RWPE2 (cell line): Measurements from ENCODE around the gene DDX3X.
"Not testable (repeated sequence)": the region's sequence is repeated elsewhere in the genome, so short reads cannot be mapped to it uniquely, and the experiment has no call there.

Source experiments
- ATAC-seq: fragments of 200-7000 bp; cut with Tn5 transposase; 3 replicates; pipeline ENCODE4 v1.9.1; 2021; ENCODE audit warnings: low read depth
- DNase-seq: peaks from one replicate; pipeline ENCODE4 v3.0.0-alpha.2; 2020; ENCODE audit warnings: low spot score
- H3K27ac ChIP-seq: fragments of 450-650 bp; 2 replicates; pipeline ENCODE4 v1.5.1; 2017; ENCODE audit warnings: mild to moderate bottlenecking; ENCODE audit not compliant: poor library complexity, severe bottlenecking
- H3K27me3 ChIP-seq: fragments of 250-450 bp; sonication (Bioruptor Pico); 2 replicates; pipeline ENCODE4 v1.5.1; 2021; ENCODE audit warnings: mild to moderate bottlenecking, moderate library complexity; ENCODE audit not compliant: insufficient read depth, poor library complexity, severe bottlenecking
- H3K36me3 ChIP-seq: fragments of 250-450 bp; sonication (Bioruptor Pico); 2 replicates; pipeline ENCODE4 v1.5.1; 2020; ENCODE audit warnings: low read depth, mild to moderate bottlenecking, moderate library complexity
- H3K4me1 ChIP-seq: fragments of 250-450 bp; sonication (Bioruptor Pico); 2 replicates; pipeline ENCODE4 v1.5.1; 2021; ENCODE audit warnings: mild to moderate bottlenecking, moderate library complexity; ENCODE audit not compliant: insufficient read depth, poor library complexity, severe bottlenecking
- H3K4me3 ChIP-seq: fragments of 250-450 bp; sonication (Bioruptor Pico); 2 replicates; pipeline ENCODE4 v1.5.1; 2021; ENCODE audit warnings: mild to moderate bottlenecking, moderate library complexity; ENCODE audit not compliant: severe bottlenecking
- H3K9me3 ChIP-seq: fragments of 250-450 bp; sonication (Bioruptor Pico); 2 replicates; pipeline ENCODE4 v1.5.1; 2021; ENCODE audit warnings: mild to moderate bottlenecking, moderate library complexity; ENCODE audit not compliant: severe bottlenecking
- CTCF ChIP-seq: fragments of 450-650 bp; IDR thresholded peaks from one replicate; pipeline ENCODE4 v1.5.1; 2017; ENCODE audit warnings: mild to moderate bottlenecking, moderate library complexity; ENCODE audit not compliant: poor library complexity, severe bottlenecking

The DDX3X gene

GRCh38 chrX:41394293-41394692 is 60.3 kb downstream of the DDX3X start:
- Histone ChIP-seq H3K4me3 (no peak overlapping the region), H3K4me1 (peaks cover 8% of the 10 kb centered on the region), H3K36me3 (no peaks in the 10 kb centered on the region), H3K27me3 (no peaks in the 10 kb centered on the region), H3K27ac (no peak overlapping the region), H3K9me3 (no peaks in the 10 kb centered on the region)
- TF ChIP-seq CTCF, result no peak
- no peak for DNase-seq
- ATAC-seq, result no peak

GRCh38 chrX:41397219-41397618 is 63.3 kb downstream of the DDX3X start:
- H3K4me1 ChIP-seq, result peaks cover under 1% of the 10 kb centered on the region
- ATAC-seq, result no peak
- no peaks in the 10 kb centered on the region for H3K9me3 ChIP-seq
- TF ChIP-seq CTCF, result no peak
- H3K4me3 ChIP-seq, result no peak overlapping the region
- no peak overlapping the region for H3K27ac ChIP-seq
- H3K36me3 ChIP-seq, result no peaks in the 10 kb centered on the region
- no peak for DNase-seq
- H3K27me3 ChIP-seq, result no peaks in the 10 kb centered on the region

GRCh38 chrX:41397768-41398167 is 63.8 kb downstream of the DDX3X start:
- H3K4me3 ChIP-seq, result no peak overlapping the region
- H3K9me3 ChIP-seq, result no peaks in the 10 kb centered on the region
- H3K27me3 ChIP-seq, result no peaks in the 10 kb centered on the region
- DNase-seq, result no peak
- H3K36me3 ChIP-seq, result no peaks in the 10 kb centered on the region
- no peak overlapping the region for H3K27ac ChIP-seq
- TF ChIP-seq CTCF, result no peak
- no peak for ATAC-seq
- no peaks in the 10 kb centered on the region for H3K4me1 ChIP-seq

GRCh38 chrX:41402556-41402955 is 68.6 kb downstream of the DDX3X start:
- H3K4me3 ChIP-seq, DNase-seq, H3K27me3 ChIP-seq, H3K9me3 ChIP-seq, H3K27ac ChIP-seq, H3K36me3 ChIP-seq, H3K4me1 ChIP-seq, ATAC-seq: not testable (repeated sequence)

- H3K9me3 ChIP-seq, result no peaks in the 10 kb centered on the region
- no peak overlapping the region for H3K27ac ChIP-seq
- TF ChIP-seq CTCF, result no peak
- no peak overlapping the region for H3K4me3 ChIP-seq
- no peaks in the 10 kb centered on the region for H3K27me3 ChIP-seq
- H3K36me3 ChIP-seq, result no peaks in the 10 kb centered on the region
- DNase-seq, result no peak
- no peaks in the 10 kb centered on the region for H3K4me1 ChIP-seq
- ATAC-seq, result no peak
These were observed 71.6 kb downstream of the DDX3X start for GRCh38 chrX:41405551-41405950.
